Trophoblast cell (in vitro differentiated cells and primary cell): Measurements from ENCODE around the gene RNPC3. TPM values are rescaled to one million over a fixed set of nuclear protein-coding genes. Genes with fewer than 3 reads are reported as not detected.

Experiments
- DNase-seq, 2 donors: peaks; one replicate each; pipeline ENCODE4 v3.0.0-alpha.2; 2016
- H2AFZ ChIP-seq: 2 replicates; pipeline ENCODE4 v1.6.1; 2013; ENCODE audit warnings: low read length, moderate library complexity, mild to moderate bottlenecking; ENCODE audit not compliant: insufficient read depth, poor library complexity
- H2AK5ac ChIP-seq: 2 replicates; pipeline ENCODE4 v1.6.1; 2013; ENCODE audit warnings: mild to moderate bottlenecking, low read length
- H2BK120ac ChIP-seq: 2 replicates; pipeline ENCODE4 v1.6.1; 2013; ENCODE audit warnings: low read length, mild to moderate bottlenecking, moderate library complexity; ENCODE audit not compliant: insufficient read depth, poor library complexity
- H2BK12ac ChIP-seq: 2 replicates; pipeline ENCODE4 v1.6.1; 2013; ENCODE audit warnings: mild to moderate bottlenecking, low read length, moderate library complexity
- H2BK5ac ChIP-seq: 2 replicates; pipeline ENCODE4 v1.6.1; 2013; ENCODE audit warnings: low read length, low read depth, moderate library complexity, mild to moderate bottlenecking; ENCODE audit not compliant: poor library complexity
- H3K14ac ChIP-seq: 2 replicates; pipeline ENCODE4 v1.6.1; 2013; ENCODE audit warnings: mild to moderate bottlenecking, low read length
- H3K18ac ChIP-seq: 2 replicates; pipeline ENCODE4 v1.6.1; 2013; ENCODE audit warnings: mild to moderate bottlenecking, low read length
- H3K23ac ChIP-seq: 2 replicates; pipeline ENCODE4 v1.6.1; 2013; ENCODE audit warnings: low read length
- H3K27ac ChIP-seq: 2 replicates; pipeline ENCODE4 v1.5.1; 2013; ENCODE audit warnings: low read depth, mild to moderate bottlenecking, inconsistent platforms, low read length, moderate library complexity
- H3K27me3 ChIP-seq: 2 replicates; pipeline ENCODE4 v1.6.1; 2013; ENCODE audit warnings: inconsistent platforms, mild to moderate bottlenecking, low read length, moderate library complexity; ENCODE audit not compliant: insufficient read depth
- H3K36me3 ChIP-seq, 2 experiments: 1 replicate in 1 of 2; 2 replicates in 1 of 2; pipeline ENCODE4 v1.6.1; 2013; ENCODE audit warnings: low read length in 2 of 2, mild to moderate bottlenecking in 2 of 2, moderate library complexity in 1 of 2; ENCODE audit not compliant: insufficient read depth in 2 of 2, control insufficient read depth in 1 of 2
- H3K4ac ChIP-seq: 2 replicates; pipeline ENCODE4 v1.6.1; 2013; ENCODE audit warnings: low read depth, mild to moderate bottlenecking, low read length, moderate library complexity
- H3K4me1 ChIP-seq, 2 experiments: 1 replicate in 1 of 2; 2 replicates in 1 of 2; pipeline ENCODE4 v1.6.1; 2013; ENCODE audit warnings: low read length in 2 of 2, mild to moderate bottlenecking in 2 of 2, moderate library complexity in 1 of 2; ENCODE audit not compliant: insufficient read depth in 2 of 2, control insufficient read depth in 1 of 2
- H3K4me2 ChIP-seq: 2 replicates; pipeline ENCODE4 v1.6.1; 2013; ENCODE audit warnings: inconsistent platforms, mild to moderate bottlenecking, low read length, moderate library complexity
- H3K4me3 ChIP-seq: 2 replicates; pipeline ENCODE4 v1.5.1; 2013; ENCODE audit warnings: mild to moderate bottlenecking, low read depth, low read length, inconsistent platforms
- H3K79me1 ChIP-seq: one replicate; pipeline ENCODE4 v1.6.1; 2013; ENCODE audit warnings: low read length
- H3K79me2 ChIP-seq: 2 replicates; pipeline ENCODE4 v1.6.1; 2013; ENCODE audit warnings: low read length, mild to moderate bottlenecking; ENCODE audit not compliant: control insufficient read depth, insufficient read depth, poor library complexity
- H3K9ac ChIP-seq: 2 replicates; pipeline ENCODE4 v1.6.1; 2013; ENCODE audit warnings: mild to moderate bottlenecking, low read length
- H3K9me3 ChIP-seq: 2 replicates; pipeline ENCODE4 v1.6.1; 2013; ENCODE audit warnings: low read depth, mild to moderate bottlenecking, control low read depth, inconsistent platforms, low read length; ENCODE audit not compliant: insufficient read depth
- H4K12ac ChIP-seq: 2 replicates; pipeline ENCODE4 v1.6.1; 2013; ENCODE audit warnings: low read depth, mild to moderate bottlenecking, low read length, moderate library complexity
- H4K8ac ChIP-seq: 2 replicates; pipeline ENCODE4 v1.6.1; 2013; ENCODE audit warnings: low read depth, mild to moderate bottlenecking, low read length, moderate library complexity
- H4K91ac ChIP-seq: one replicate; pipeline ENCODE4 v1.6.1; 2013; ENCODE audit warnings: low read depth, mild to moderate bottlenecking, low read length, moderate library complexity
- WGBS: extraction: QIAGEN DNeasy Blood & Tissue Kit; methylation state at CpG from one replicate; pipeline ENCODE4 v1.1.7; 2013; ENCODE audit warnings: missing lambda C conversion rate; ENCODE audit not compliant: insufficient read length, insufficient coverage; ENCODE audit errors: extremely low coverage; 5-methylcytosine and 5-hydroxymethylcytosine counted together
- polyA plus RNA-seq: library from polyadenylated mRNA; stranded (reverse); fragments of 200-250 nt; gene quantifications from 2 replicates; pipeline ENCODE4 v1.2.3, GENCODE V29; 2013

The RNPC3 gene, protein sequence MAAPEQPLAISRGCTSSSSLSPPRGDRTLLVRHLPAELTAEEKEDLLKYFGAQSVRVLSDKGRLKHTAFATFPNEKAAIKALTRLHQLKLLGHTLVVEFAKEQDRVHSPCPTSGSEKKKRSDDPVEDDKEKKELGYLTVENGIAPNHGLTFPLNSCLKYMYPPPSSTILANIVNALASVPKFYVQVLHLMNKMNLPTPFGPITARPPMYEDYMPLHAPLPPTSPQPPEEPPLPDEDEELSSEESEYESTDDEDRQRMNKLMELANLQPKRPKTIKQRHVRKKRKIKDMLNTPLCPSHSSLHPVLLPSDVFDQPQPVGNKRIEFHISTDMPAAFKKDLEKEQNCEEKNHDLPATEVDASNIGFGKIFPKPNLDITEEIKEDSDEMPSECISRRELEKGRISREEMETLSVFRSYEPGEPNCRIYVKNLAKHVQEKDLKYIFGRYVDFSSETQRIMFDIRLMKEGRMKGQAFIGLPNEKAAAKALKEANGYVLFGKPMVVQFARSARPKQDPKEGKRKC
- 22.1 TPM in 2 replicates for polyA plus RNA-seq

DNA sequence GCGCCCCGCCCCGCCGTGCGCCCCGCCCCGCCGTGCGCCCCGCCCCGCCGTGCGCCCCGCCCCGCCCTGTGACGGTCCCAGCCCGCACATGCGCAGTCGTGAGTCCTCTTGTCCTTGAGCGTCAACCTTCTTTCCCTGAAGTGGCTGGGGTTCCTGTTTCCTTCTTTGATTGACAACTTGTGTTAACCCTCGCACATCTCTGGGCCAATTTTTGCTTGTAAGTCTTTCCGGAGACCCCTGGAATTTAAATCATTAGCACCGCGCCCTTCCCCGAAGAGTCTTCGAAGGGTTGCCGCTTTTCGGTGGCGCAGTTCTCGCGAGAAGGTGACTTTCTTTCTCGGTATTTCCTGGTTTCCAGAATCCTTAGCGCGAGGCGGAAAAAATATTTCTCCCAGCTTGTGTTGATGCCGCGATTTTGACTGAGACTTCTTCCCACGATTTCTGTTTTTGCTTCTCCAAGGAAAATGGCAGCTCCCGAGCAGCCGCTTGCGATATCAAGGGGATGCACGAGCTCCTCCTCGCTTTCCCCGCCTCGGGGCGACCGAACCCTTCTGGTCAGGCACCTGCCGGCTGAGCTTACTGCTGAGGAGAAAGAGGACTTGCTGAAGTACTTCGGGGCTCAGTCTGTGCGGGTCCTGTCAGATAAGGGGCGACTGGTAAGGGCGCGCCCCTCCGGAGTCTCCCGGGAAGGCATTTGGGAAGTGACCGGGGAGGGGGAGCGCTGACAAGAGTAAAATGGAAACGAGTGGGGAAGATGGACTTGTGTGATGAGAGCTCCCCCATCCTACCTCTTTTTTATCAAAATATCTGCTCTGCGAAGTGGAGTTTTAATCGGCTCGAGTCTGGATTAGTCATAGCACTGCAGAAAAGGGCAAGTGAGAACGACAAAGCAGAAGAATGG lies at the start of gene RNPC3:
RNPC3 (plus strand) TSS at position 93 of the 901 bp plus-strand sequence; CDS start at position 465, 372 bp downstream.
- peak within 1 kb of the TSS; percentile 77 for H3K4me2 ChIP-seq
- H2BK120ac ChIP-seq = peak within 1 kb of the TSS; percentile 56
- H3K4me3 ChIP-seq = peak within 1 kb of the TSS; percentile 84
- H4K8ac ChIP-seq = peak within 1 kb of the TSS; percentile 78
- no peaks in the 10 kb centered on the region for H3K27me3 ChIP-seq
- peak within 1 kb of the TSS; percentile 31 for H3K18ac ChIP-seq
- peak within 1 kb of the TSS; percentile 43 for H3K27ac ChIP-seq
- no peak within 1 kb of the TSS for H3K23ac ChIP-seq
- H3K4me1 ChIP-seq = no peaks in the 10 kb centered on the region
- H3K14ac ChIP-seq = peak within 1 kb of the TSS; percentile 13
- peaks cover 3% of the 10 kb centered on the region for H3K79me2 ChIP-seq
- H2AFZ ChIP-seq = peak within 1 kb of the TSS; percentile 50
- H3K36me3 ChIP-seq = peaks cover 2% of the 10 kb centered on the region in 2 experiments
- DNase-seq = peak; percentile 89 to 97
- no peak within 1 kb of the TSS for H2BK12ac ChIP-seq
- H3K4ac ChIP-seq = peak within 1 kb of the TSS; percentile 51
- peak within 1 kb of the TSS; percentile 82 for H3K9ac ChIP-seq
- peaks cover 7% of the 10 kb centered on the region for H3K79me1 ChIP-seq
- peak within 1 kb of the TSS; percentile 58 for H4K91ac ChIP-seq
- no peak within 1 kb of the TSS for H2AK5ac ChIP-seq
- no CpG with 5 or more reads among the region's 62 CpGs for WGBS
- no peaks in the 10 kb centered on the region for H3K9me3 ChIP-seq
- peak within 1 kb of the TSS; percentile 9 for H4K12ac ChIP-seq
- H2BK5ac ChIP-seq = peak within 1 kb of the TSS; percentile 64

DNA sequence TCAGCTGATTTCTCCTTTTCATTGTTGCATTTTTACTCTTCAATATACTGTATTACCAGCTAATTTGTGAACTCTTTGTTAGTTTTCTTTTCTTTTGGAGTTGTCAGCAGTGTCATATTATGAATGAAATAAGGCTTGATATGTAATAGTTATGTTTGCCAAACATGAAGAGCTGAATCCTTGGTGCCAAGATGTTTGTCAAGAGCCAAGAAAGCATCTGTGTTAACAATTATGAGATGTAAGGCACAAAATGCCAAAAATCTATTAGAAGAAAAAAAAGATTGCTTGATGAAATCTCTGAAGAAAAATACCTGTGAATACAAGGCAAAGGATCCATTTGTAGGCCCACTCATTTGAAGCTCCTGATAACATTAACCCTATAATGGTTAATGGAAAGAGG lies 48.4 kb upstream of the RNPC3 start:
- no peak overlapping the region for H3K4ac ChIP-seq
- H4K12ac ChIP-seq = no peak overlapping the region
- H3K23ac ChIP-seq = no peak overlapping the region
- no peak overlapping the region for H2BK120ac ChIP-seq
- no peaks in the 10 kb centered on the region for H3K4me1 ChIP-seq
- H4K8ac ChIP-seq = no peak overlapping the region
- H2BK12ac ChIP-seq = no peak overlapping the region
- H3K27me3 ChIP-seq = no peaks in the 10 kb centered on the region
- no peaks in the 10 kb centered on the region for H3K36me3 ChIP-seq
- no peak overlapping the region for H2BK5ac ChIP-seq
- H3K4me2 ChIP-seq = no peak overlapping the region
- no peak overlapping the region for H2AK5ac ChIP-seq
- H3K79me2 ChIP-seq = no peaks in the 10 kb centered on the region
- no peak overlapping the region for H4K91ac ChIP-seq
- no peak overlapping the region for H3K9ac ChIP-seq
- no peak overlapping the region for H3K27ac ChIP-seq
- H3K18ac ChIP-seq = no peak overlapping the region
- H3K14ac ChIP-seq = no peak overlapping the region
- H3K79me1 ChIP-seq = no peaks in the 10 kb centered on the region
- no peak overlapping the region for H3K4me3 ChIP-seq
- no peak for DNase-seq
- no peaks in the 10 kb centered on the region for H3K9me3 ChIP-seq
- H2AFZ ChIP-seq = no peak overlapping the region

DNA sequence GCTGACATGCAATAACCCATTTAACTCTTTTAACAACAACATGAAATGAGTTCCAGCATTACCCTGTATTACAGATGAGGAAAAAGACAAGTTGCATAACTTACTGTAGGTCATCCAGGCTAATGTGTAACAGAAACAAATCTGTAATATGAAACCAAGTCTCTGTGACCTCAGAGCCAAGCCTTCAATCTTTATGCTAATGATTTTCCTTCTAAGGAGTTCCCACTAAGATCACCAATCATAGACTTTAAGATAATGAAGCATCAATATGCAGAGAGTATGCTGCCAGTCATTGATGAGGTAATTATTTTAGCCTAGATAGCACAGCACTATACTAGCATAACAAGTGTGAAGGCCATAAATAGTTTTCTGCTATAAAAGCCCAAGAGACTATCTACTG lies 35.6 kb upstream of the RNPC3 start:
- no peak overlapping the region for H3K23ac ChIP-seq
- no peaks in the 10 kb centered on the region for H3K9me3 ChIP-seq
- no peak overlapping the region for H3K4me2 ChIP-seq
- H3K4ac ChIP-seq = no peak overlapping the region
- H4K12ac ChIP-seq = no peak overlapping the region
- H2BK120ac ChIP-seq = no peak overlapping the region
- no peak overlapping the region for H2AK5ac ChIP-seq
- no peak for DNase-seq
- no peaks in the 10 kb centered on the region for H3K27me3 ChIP-seq
- H3K14ac ChIP-seq = no peak overlapping the region
- no peaks in the 10 kb centered on the region for H3K79me2 ChIP-seq
- no peaks in the 10 kb centered on the region for H3K4me1 ChIP-seq
- no peak overlapping the region for H3K4me3 ChIP-seq
- H3K9ac ChIP-seq = no peak overlapping the region
- no peak overlapping the region for H3K27ac ChIP-seq
- H2BK12ac ChIP-seq = no peak overlapping the region
- no peak overlapping the region for H3K18ac ChIP-seq
- no peaks in the 10 kb centered on the region for H3K36me3 ChIP-seq
- no peaks in the 10 kb centered on the region for H3K79me1 ChIP-seq
- no peak overlapping the region for H4K8ac ChIP-seq
- no peak overlapping the region for H4K91ac ChIP-seq
- no peak overlapping the region for H2BK5ac ChIP-seq
- no peak overlapping the region for H2AFZ ChIP-seq

DNA sequence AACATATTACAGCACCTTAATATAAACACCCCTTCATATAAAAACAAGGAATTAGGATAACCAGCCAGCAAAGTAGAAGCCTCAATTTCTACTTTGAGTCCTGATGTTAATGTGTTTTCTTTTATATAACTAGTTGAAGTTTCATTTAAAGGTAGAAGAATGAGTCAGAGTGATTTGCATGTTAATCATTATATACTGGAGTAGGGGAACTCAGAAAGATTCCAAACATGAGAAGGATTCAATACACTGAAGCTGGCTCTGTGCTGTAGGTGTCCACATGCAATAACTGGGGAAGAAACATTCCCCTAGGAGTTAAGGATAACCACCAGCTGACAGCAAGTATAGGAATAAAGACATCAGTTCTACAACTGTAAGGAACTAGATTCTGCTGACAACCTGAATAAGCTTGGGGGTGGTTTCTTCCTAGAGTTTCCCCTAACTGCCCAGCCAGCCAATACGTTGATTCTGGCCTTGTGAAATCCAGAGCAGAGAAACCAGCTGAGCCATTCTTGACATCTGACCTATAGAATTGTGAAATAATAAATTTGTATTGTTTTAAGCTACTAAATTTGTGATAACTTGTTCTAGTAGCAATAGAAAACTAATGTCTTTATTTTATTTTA lies 33.4 kb upstream of the RNPC3 start:
- Histone ChIP-seq H2BK120ac (no peak overlapping the region), H3K9me3 (no peaks in the 10 kb centered on the region), H3K27me3 (no peaks in the 10 kb centered on the region), H2AFZ (no peak overlapping the region), H2BK5ac (no peak overlapping the region), H4K8ac (no peak overlapping the region), H3K14ac (no peak overlapping the region), H4K12ac (no peak overlapping the region), H4K91ac (no peak overlapping the region), H2BK12ac (no peak overlapping the region), H3K4me2 (no peak overlapping the region), H3K36me3 (no peaks in the 10 kb centered on the region), H3K9ac (no peak overlapping the region), H3K18ac (no peak overlapping the region), H3K23ac (no peak overlapping the region), H3K4ac (no peak overlapping the region), H3K79me2 (no peaks in the 10 kb centered on the region), H3K27ac (no peak overlapping the region), H2AK5ac (no peak overlapping the region), H3K4me1 (no peaks in the 10 kb centered on the region), H3K79me1 (no peaks in the 10 kb centered on the region), H3K4me3 (no peak overlapping the region)
- DNase-seq = no peak
- no CpG with 5 or more reads among the region's 1 CpG for WGBS
